IPS-20b (cell line): Measurements from ENCODE around the gene ASCL3.
A peak's percentile ranks its signal among the peaks of the same experiment; 100 is the strongest.

Source experiments
- H3K27ac ChIP-seq: one replicate; pipeline ENCODE4 v1.5.1; 2013; ENCODE audit warnings: low read length
- H3K27me3 ChIP-seq: 2 replicates; pipeline ENCODE4 v1.6.1; 2013; ENCODE audit warnings: mild to moderate bottlenecking, low read length, inconsistent platforms; ENCODE audit not compliant: insufficient read depth
- H3K36me3 ChIP-seq: 2 replicates; pipeline ENCODE4 v1.6.1; 2013; ENCODE audit warnings: low read depth, mild to moderate bottlenecking, inconsistent platforms, low read length, moderate library complexity; ENCODE audit not compliant: insufficient read depth
- H3K4me1 ChIP-seq: 2 replicates; pipeline ENCODE4 v1.6.1; 2013; ENCODE audit warnings: mild to moderate bottlenecking, control low read depth, inconsistent platforms, low read length, moderate library complexity; ENCODE audit not compliant: insufficient read depth
- H3K4me3 ChIP-seq: 2 replicates; pipeline ENCODE4 v1.5.1; 2013; ENCODE audit warnings: mild to moderate bottlenecking, low read length, inconsistent platforms
- H3K9ac ChIP-seq: 2 replicates; pipeline ENCODE4 v1.6.1; 2013; ENCODE audit warnings: low read depth, mild to moderate bottlenecking, inconsistent platforms, low read length, moderate library complexity
- H3K9me3 ChIP-seq: 2 replicates; pipeline ENCODE4 v1.6.1; 2013; ENCODE audit warnings: mild to moderate bottlenecking, low read depth, low read length, inconsistent platforms; ENCODE audit not compliant: insufficient read depth

Gene ASCL3

GRCh38 chr11:8971196-8971923 lies 28.5 kb upstream of the ASCL3 start:
- no peaks in the 10 kb centered on the region for H3K36me3 ChIP-seq
- no peaks in the 10 kb centered on the region for H3K9me3 ChIP-seq
- H3K4me3 ChIP-seq = no peak overlapping the region
- no peak overlapping the region for H3K9ac ChIP-seq
- H3K27me3 ChIP-seq = no peaks in the 10 kb centered on the region
- H3K27ac ChIP-seq = no peak overlapping the region
- no peaks in the 10 kb centered on the region for H3K4me1 ChIP-seq

GRCh38 chr11:8967184-8967583 lies 24.4 kb upstream of the ASCL3 start:
- H3K9me3 ChIP-seq = no peaks in the 10 kb centered on the region
- H3K27me3 ChIP-seq = no peaks in the 10 kb centered on the region
- H3K36me3 ChIP-seq = no peaks in the 10 kb centered on the region
- H3K4me1 ChIP-seq = peaks cover 6% of the 10 kb centered on the region
- H3K4me3 ChIP-seq = no peak overlapping the region
- no peak overlapping the region for H3K9ac ChIP-seq
- H3K27ac ChIP-seq = no peak overlapping the region

- H3K36me3 ChIP-seq = no peaks in the 10 kb centered on the region
- no peak within 1 kb of the TSS for H3K27ac ChIP-seq
- peak within 1 kb of the TSS; percentile 93; the same call in 1 of the 2 replicates for H3K9ac ChIP-seq
- no peaks in the 10 kb centered on the region for H3K9me3 ChIP-seq
- peaks cover 6% of the 10 kb centered on the region for H3K4me1 ChIP-seq
- H3K4me3 ChIP-seq = peak within 1 kb of the TSS; percentile 79
- no peaks in the 10 kb centered on the region for H3K27me3 ChIP-seq
Measured at GRCh38 chr11:8964324-8965320, 21.8 kb upstream of the ASCL3 start, which contains the start of gene TMEM9B. TSS of gene TMEM9B (minus strand) at chr11:8964442. CDS start at chr11:8964313, 129 bp downstream.

GRCh38 chr11:8963569-8964323 lies 20.9 kb upstream of the ASCL3 start:
- Histone ChIP-seq H3K27me3 (no peaks in the 10 kb centered on the region), H3K27ac (no peak overlapping the region), H3K4me3 (peak overlapping the region; percentile 79), H3K4me1 (peaks cover 6% of the 10 kb centered on the region), H3K9ac (peak overlapping the region; percentile 93; the same call in 1 of the 2 replicates), H3K9me3 (no peaks in the 10 kb centered on the region), H3K36me3 (no peaks in the 10 kb centered on the region)

GRCh38 chr11:8962841-8963240 lies 20.0 kb upstream of the ASCL3 start:
- Histone ChIP-seq H3K4me1 (peaks cover 6% of the 10 kb centered on the region), H3K36me3 (no peaks in the 10 kb centered on the region), H3K27me3 (no peaks in the 10 kb centered on the region), H3K4me3 (peak overlapping the region; percentile 79), H3K27ac (no peak overlapping the region), H3K9me3 (no peaks in the 10 kb centered on the region), H3K9ac (no peak overlapping the region)

- H3K36me3 ChIP-seq = no peaks in the 10 kb centered on the region
Measured at GRCh38 chr11:8961401-8961800, 18.6 kb upstream of the ASCL3 start.

GRCh38 chr11:8959546-8960166 lies 16.8 kb upstream of the ASCL3 start:
- Histone ChIP-seq H3K9me3 (no peaks in the 10 kb centered on the region; the same call in 1 of the 2 replicates), H3K27ac (no peak overlapping the region), H3K4me3 (no peak overlapping the region), H3K4me1 (peaks cover 6% of the 10 kb centered on the region), H3K36me3 (peaks cover 9% of the 10 kb centered on the region; the same call in 1 of the 2 replicates), H3K9ac (no peak overlapping the region), H3K27me3 (no peaks in the 10 kb centered on the region)

More at GRCh38 chr11:8961401-8961800, 18.6 kb upstream of the ASCL3 start:
- Histone ChIP-seq H3K27me3 (no peaks in the 10 kb centered on the region), H3K4me3 (no peak overlapping the region), H3K4me1 (peaks cover 6% of the 10 kb centered on the region), H3K9me3 (no peaks in the 10 kb centered on the region), H3K27ac (no peak overlapping the region), H3K9ac (no peak overlapping the region)

- Histone ChIP-seq H3K9ac (no peak overlapping the region), H3K4me1 (no peaks in the 10 kb centered on the region; the same call in 1 of the 2 replicates), H3K4me3 (no peak overlapping the region), H3K27ac (no peak overlapping the region), H3K9me3 (no peaks in the 10 kb centered on the region; the same call in 1 of the 2 replicates), H3K36me3 (peaks cover 14% of the 10 kb centered on the region; the same call in 1 of the 2 replicates), H3K27me3 (no peaks in the 10 kb centered on the region)
Measured at GRCh38 chr11:8956860-8957259, 14.0 kb upstream of the ASCL3 start.

GRCh38 chr11:8948886-8949285 lies 6.1 kb upstream of the ASCL3 start:
- Histone ChIP-seq H3K27ac (no peak overlapping the region), H3K36me3 (peaks cover 11% of the 10 kb centered on the region; the same call in 1 of the 2 replicates), H3K9ac (no peak overlapping the region), H3K27me3 (no peaks in the 10 kb centered on the region), H3K4me3 (no peak overlapping the region), H3K9me3 (no peaks in the 10 kb centered on the region), H3K4me1 (no peaks in the 10 kb centered on the region)

- no peaks in the 10 kb centered on the region for H3K4me1 ChIP-seq
- no peaks in the 10 kb centered on the region for H3K27me3 ChIP-seq
- H3K9me3 ChIP-seq = no peaks in the 10 kb centered on the region
- H3K9ac ChIP-seq = no peak overlapping the region
- H3K4me3 ChIP-seq = no peak overlapping the region
- no peak overlapping the region for H3K27ac ChIP-seq
- H3K36me3 ChIP-seq = peaks cover 11% of the 10 kb centered on the region; the same call in 1 of the 2 replicates
Measured at GRCh38 chr11:8947230-8947943, 4.6 kb upstream of the ASCL3 start.
